HG02981 (cell line): ENCODE results near the gene SHCBP1L.
"Not testable (repeated sequence)": the region's sequence is repeated elsewhere in the genome, so short reads cannot be mapped to it uniquely, and the experiment has no call there.

Source experiments
- ATAC-seq: cut with Tn5 transposase; IDR thresholded peaks from one replicate; pipeline ENCODE4 v1.9.1; 2021; ENCODE audit warnings: mild to moderate bottlenecking, moderate library complexity; ENCODE audit not compliant: unreplicated experiment

Gene SHCBP1L

GRCh38 chr1:182965861-182966260 is 12.9 kb upstream of the SHCBP1L start:
- no peak for ATAC-seq

DNA sequence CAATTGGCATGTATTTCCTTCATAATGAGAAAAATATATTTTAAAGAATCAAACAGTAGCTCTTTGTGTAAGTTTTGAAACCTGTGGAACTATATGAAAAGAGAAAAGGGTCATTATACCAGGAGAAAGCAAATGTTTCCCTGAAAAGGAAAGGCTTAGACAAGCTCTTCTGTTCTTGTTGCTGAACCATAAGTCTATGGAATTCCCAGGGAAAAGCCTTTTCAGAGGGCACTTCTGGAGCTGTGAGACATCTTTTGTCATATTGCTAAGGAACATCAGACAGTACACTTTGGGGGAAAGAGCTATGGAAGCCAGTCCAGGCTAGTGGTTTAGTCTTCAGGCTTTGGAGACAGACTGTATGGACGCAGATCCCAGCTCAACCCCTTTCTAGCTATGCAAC is 12.1 kb upstream of the SHCBP1L start:
- no peak for ATAC-seq

DNA sequence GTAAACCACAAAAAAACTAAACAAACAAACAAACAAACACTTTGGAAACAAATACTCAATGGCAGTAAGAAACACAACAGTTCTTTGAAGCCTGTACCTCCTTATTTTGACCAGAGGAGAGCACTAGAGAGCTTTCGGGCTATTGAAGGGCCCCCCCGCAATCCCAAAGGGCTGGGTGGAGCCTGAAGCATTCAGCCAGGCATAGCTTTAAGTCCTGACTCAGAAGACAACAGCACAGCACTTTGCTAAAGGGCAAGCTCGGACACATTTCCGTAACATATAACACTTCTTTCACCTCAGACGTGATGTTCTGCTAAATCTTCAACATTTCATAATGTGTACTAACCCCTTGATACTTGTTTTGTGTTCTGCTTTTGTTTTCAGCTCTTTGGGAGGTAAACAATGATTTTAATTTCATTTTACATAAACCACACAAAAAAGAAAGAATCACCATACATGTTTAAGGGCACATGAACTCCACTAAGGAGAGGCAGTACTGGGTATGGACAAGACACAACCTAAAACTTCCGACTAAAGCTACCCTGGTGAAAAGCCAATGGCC is 9.7 kb upstream of the SHCBP1L start:
- peak; percentile 91 for ATAC-seq

DNA sequence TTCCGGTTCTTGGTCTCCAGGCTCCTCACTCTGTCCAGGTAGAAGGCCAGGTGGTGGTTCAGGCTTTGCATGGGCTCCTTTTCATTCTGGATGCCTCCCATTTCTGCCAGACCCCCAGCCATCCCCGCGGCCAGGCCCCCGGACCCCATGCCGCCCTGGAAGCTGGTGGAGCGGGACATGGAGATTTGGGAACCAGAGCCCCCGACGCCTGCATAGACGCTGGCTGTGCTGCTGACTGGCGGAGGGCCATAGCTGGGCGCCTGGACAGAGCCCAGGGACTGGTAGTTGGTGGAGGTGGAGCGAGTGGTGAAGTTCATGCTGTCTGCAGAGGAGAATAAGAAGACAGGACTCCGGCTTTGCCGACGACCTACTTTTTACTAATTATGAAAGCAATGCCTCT is 7.1 kb upstream of the SHCBP1L start:
- ATAC-seq = no peak

GRCh38 chr1:182957902-182958395 is 5.0 kb upstream of the SHCBP1L start:
- no peak for ATAC-seq

- no peak for ATAC-seq
These were observed 3.9 kb upstream of the SHCBP1L start for GRCh38 chr1:182956708-182957365.

- ATAC-seq = no peak
These were observed 2.9 kb upstream of the SHCBP1L start for GRCh38 chr1:182955596-182956588.

- no peak for ATAC-seq
These were observed 860 bp upstream of the SHCBP1L start for GRCh38 chr1:182953826-182954225.

DNA sequence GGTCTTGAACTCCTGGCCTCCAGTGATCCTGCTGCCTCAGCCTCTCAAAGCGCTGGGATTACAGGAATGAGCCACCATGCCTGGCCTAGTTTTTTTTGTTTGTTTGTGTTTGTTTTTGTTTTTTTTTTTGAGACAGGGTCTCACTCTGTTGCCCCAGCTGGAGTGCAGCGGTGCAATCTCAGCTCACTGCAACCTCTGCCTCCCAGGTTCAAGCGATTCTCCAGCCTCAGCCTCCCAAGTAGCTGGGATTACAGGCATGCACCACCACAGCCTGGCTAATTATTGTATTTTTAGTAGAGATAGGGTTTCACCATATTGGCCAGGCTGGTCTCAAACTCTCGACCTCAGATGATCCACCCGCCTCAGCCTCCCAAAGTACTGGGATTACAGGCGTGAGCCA is 9.6 kb downstream of the SHCBP1L start:
- not testable (repeated sequence) for ATAC-seq

DNA sequence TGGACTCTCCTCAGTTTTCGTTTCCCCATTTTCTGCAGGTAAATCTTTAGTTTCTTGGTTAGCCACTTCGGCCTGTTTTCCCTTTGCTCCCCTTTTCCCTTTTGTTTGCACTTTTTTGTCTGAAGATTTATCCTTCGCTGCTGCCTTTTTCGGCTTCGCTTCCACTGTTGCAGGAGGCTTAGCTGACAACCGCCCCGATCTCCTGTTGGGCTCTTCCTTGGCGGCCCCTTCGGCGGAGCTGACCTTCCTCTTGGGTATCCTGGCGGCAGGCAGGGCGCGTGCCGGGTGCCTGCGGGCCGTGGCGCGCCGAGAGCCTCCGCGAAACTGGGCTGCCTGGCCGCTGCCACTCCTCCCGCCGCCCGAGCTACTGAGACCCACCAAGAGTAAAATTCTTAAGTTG is 10.8 kb downstream of the SHCBP1L start:
- not testable (repeated sequence) for ATAC-seq

GRCh38 chr1:182939413-182939812 is 13.6 kb downstream of the SHCBP1L start:
- ATAC-seq = no peak

GRCh38 chr1:182935716-182936115 is 17.2 kb downstream of the SHCBP1L start:
- ATAC-seq = no peak

GRCh38 chr1:182930985-182931384 is 22.0 kb downstream of the SHCBP1L start:
- ATAC-seq = no peak

DNA sequence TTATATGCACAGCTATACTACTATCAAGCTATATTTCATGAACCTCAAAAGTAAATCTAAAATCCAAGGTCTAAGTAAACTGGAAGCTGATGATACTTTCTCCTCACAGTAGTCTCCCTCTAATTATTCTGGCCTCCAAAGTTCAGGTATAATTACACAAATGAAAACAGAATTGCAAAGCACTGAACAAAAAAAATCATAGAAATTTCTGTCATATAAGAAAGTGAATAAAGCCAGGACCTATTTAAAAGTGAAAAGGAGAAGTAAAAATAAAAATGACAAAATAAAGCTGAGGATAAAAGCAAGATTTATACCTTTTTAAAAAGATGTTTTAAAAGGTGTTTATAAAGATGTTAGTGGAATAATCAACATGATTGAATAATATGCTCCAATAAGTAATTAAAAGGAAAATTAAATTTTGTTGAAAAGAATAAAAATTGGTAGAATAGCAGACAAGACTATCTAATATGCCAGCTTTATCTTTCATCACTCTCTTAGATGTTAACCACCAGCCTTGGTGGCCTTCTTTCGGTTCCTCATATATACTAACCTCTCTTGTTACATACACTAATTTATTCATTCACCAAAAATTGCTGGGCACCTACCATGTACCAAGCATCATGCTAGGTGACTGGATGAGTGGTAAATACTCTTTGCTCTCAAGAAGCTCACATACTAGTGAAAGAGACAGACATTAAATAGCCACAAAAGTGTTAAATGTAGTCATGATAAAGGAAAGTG is 25.1 kb downstream of the SHCBP1L start:
- no peak for ATAC-seq

DNA sequence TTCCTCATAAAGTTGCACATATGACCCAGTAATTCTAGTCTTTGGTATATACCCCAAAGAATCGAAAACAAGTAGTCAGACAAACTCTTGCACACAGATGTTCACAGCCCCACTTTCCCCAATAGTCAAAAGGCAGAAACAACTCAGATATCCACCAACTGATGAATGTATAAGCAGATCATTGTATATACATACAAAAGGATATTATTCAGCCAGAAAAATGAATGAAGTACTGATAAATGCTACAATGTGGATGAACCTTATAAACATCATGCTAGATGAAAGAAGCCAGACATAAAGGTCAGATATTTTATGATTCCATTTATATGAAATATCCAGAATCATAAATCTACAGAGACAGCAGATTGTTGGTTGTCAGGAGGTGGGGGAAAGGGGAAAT is 27.3 kb downstream of the SHCBP1L start:
- no peak for ATAC-seq

GRCh38 chr1:182917378-182917777 is 35.6 kb downstream of the SHCBP1L start:
- ATAC-seq = no peak

- no peak for ATAC-seq
These were observed 39.6 kb downstream of the SHCBP1L start for GRCh38 chr1:182913401-182913800.

- ATAC-seq = no peak
These were observed 42.8 kb downstream of the SHCBP1L start for GRCh38 chr1:182910143-182910542.

DNA sequence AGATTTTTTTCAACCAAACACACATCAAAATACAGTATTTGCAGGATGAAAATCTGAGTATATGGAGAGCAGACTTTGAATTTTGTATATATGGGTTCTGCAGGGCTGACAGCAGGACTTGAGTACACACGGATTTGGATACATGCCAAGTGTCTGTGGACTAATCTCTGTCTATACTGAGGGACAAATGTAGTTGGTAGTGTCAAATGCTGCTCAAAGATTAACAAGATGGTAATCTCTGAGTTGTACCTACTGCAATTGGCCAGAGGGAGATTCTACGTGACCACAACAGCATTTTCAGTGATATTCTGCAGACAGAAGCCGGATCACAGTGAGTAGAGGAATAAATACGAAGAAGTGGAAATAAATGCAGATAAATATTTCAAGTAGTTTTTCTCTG is 43.4 kb downstream of the SHCBP1L start:
- ATAC-seq = no peak

- ATAC-seq = no peak
These were observed 47.6 kb downstream of the SHCBP1L start for GRCh38 chr1:182905321-182905720.

DNA sequence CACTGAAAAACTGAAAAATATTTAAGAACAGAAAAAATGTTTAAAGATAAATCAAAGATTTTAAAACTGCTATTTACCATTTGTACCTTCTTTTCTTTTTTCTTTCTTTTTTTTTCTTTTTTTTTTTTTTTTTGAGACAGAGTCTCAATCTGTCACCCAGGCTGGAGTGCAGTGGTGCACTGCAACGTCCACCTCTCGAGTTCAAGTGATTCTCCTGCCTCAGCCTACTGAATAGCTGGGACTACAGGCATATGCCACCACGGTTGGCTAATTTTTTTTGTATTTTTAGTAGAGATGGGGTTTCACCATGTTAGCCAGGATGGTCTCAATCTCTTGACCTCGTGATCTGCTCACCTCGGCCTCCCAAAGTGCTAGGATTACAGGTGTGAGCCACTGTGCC is 51.0 kb downstream of the SHCBP1L start:
- ATAC-seq = not testable (repeated sequence)
